ENCODE data around the gene RPTOR.

RPTOR gene

GRCh38 chr17:80751946-80752581 is 207.4 kb downstream of the RPTOR start:
- in situ Hi-C loops (cut with HindIII; ENCODE audit: low sequenced_read_pairs) = no loop called here
- TF ChIP-seq CTCF (IDR thresholded peaks at IDR 0.05; ENCODE audit: low read depth, low read length, missing control alignments) = no peak
- no peak for DNase-seq (ENCODE audit: low read depth)
- H3K4me3 ChIP-seq (ENCODE audit: low read depth, low read length) = no peak overlapping the region

DNA sequence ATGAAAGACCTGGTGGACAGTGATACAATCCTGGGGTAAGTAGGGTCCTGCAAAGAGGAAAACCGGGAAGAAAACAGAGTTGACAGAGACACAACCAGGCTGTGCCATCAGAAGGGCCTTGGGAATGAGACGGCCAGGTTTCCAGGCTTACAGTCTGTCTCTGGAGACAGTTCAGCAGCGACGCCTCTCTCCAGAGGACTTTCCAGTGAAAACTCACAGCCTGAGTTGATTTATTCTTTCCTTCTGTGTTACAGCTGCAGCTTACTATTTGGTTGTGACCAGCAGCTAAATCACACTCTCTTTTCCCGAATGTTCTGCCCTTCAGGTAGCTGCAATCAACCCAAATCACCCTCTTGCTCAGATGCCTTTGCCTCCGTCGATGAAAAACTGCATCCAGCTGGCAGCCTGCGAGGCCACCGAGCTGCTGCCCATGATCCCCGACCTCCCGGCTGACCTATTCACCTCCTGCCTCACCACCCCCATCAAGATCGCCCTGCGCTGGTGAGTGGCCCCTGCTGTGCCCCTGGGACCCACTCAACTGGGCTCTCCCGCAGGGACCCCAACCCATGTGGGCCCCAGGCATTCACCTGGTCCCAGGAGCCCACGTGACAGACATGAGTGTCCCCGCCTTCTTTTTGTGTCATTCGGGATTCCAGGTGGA is 209.2 kb downstream of the RPTOR start:
- DNase-seq (ENCODE audit: low read depth) = no peak

DNA sequence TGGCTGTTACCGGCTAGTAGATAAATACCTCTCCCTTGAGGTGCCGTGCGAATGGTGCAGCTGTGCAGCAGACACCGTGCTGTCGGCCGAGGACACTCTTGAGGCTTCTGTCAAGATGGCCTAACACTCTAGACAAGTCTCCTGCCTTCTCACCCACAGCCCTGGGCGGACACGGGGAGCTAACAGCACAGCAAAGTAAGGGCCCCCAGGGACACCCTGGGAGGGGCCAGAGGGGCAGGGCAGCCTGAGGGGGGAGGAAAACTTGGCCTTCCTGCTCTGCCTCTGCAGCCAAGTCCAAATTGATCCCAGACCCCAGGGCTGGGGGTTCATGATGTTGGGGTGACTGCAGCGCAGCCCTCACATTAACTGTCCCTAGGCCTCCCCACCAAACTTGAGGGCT is 210.2 kb downstream of the RPTOR start:
- H3K4me3 ChIP-seq (ENCODE audit: low read depth, low read length) = no peak overlapping the region
- in situ Hi-C loops (cut with HindIII; ENCODE audit: low sequenced_read_pairs) = no loop called here
- DNase-seq (ENCODE audit: low read depth) = no peak
- no peak for TF ChIP-seq CTCF (IDR thresholded peaks at IDR 0.05; ENCODE audit: low read depth, low read length, missing control alignments)

More for the DNA sequence above, 209.2 kb downstream of the RPTOR start:
- in situ Hi-C loops (cut with HindIII; ENCODE audit: low sequenced_read_pairs) = no loop called here
- TF ChIP-seq CTCF (IDR thresholded peaks at IDR 0.05; ENCODE audit: low read depth, low read length, missing control alignments) = no peak
- no peak overlapping the region for H3K4me3 ChIP-seq (ENCODE audit: low read depth, low read length)

DNA sequence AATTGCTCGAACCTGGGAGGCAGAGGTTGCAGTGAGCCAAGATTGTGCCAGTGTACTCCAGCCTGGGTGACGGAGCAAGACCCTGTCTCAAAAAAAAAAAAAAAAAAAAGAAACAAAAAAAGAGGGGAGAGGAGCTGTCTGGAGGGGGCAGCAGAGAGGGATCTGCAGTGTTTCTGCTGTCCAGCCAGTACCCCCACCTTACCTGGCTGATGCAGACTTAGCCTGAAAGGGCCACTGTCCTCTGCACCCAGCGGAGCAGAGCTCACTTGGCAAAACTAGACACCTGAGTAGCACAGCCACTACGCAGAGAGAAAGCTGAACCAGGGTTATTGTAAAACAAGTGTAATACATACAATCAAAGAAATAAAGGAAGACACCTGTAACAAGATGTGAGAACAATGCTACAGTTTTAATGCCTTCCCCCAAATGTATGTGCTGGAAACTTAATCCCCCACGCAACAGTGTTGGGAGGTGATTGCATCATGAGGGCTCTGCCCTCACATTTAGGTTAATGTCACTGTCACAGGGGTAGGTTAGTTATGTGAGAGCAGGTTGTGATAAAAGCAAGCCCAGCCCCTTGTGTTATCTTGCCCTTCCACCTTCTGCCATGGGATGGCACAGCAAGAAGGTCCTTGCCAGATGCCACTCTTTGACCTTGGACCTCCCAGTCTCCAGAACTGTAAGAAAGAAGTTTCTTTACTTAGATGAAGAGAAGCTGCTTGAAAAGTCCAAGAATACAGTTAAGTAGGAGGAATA is 211.2 kb downstream of the RPTOR start:
- in situ Hi-C loops (cut with HindIII; ENCODE audit: low sequenced_read_pairs) = no loop called here
- no peak overlapping the region for H3K4me3 ChIP-seq (ENCODE audit: low read depth, low read length)
- DNase-seq (ENCODE audit: low read depth) = no peak
- TF ChIP-seq CTCF (IDR thresholded peaks at IDR 0.05; ENCODE audit: low read depth, low read length, missing control alignments) = peak; percentile 18

DNA sequence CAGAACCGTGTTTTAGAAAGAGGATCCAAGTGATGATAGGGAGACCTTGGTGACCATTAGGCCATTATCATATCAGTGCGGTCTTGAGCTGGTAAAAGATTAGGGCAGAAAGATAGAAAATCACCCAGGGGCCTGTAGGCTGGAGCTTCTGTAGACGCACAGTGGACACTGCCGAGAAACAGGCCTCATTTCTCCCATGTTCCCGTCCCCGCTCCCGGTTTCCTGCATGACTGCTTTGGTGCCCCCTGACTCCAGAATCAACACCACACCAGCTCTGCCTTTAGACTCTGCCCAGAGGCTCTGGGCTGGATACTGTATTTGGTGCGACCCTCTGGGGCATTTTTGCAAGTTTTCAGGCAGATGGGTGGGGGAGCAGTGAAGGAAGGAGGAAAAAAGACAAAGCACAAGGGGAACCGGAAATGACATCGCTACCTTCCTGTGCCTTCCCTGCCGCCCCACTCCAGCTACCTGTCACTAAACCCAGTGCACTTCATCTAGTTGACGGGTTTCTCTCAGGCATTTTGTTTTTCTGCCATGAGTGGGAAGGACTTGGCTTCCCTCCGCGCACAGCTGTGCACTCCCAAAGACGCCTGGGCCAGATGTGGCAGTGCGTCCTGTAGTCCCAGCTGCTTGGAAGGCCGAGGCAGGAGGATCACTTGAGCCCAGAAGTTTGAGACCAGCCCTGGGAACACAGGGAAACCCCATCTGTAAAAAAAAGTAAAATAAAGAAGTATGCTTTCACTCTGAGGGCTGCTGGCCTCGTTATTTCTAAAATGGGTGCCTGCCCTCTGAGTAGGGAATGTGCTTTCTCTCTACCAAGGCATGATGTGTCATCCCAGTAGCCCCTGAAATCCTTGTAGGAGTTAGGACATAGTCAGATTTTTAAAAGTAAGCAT is 214.1 kb downstream of the RPTOR start:
- DNase-seq (ENCODE audit: low read depth) = no peak
- in situ Hi-C loops (cut with HindIII; ENCODE audit: low sequenced_read_pairs) = no loop called here
- no peak overlapping the region for H3K4me3 ChIP-seq (ENCODE audit: low read depth, low read length)
- no peak for TF ChIP-seq CTCF (IDR thresholded peaks at IDR 0.05; ENCODE audit: low read depth, low read length, missing control alignments)

DNA sequence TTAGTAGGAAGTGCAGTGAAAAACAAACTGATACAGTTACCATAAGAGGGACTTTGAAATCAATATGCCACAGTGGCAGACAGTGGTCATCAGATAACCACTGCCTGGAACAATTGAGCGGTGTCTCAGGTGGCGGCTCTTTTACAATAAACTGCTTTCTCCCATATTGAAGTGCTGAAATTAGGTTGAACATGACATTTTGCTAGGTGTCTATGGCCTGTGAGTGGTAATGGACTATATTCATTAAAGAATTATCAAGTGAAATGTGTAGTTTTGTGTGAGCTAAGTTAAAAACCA is 214.7 kb downstream of the RPTOR start:
- H3K4me3 ChIP-seq (ENCODE audit: low read depth, low read length) = no peak overlapping the region
- in situ Hi-C loops (cut with HindIII; ENCODE audit: low sequenced_read_pairs) = no loop called here
- no peak for TF ChIP-seq CTCF (IDR thresholded peaks at IDR 0.05; ENCODE audit: low read depth, low read length, missing control alignments)
- no peak for DNase-seq (ENCODE audit: low read depth)
